GM18507 (cell line): ENCODE results near the gene SGPL1.
A peak's percentile ranks its signal among the peaks of the same experiment; 100 is the strongest.

ENCODE experiments used
- DNase-seq: peaks from one replicate; pipeline ENCODE4 v3.0.0; 2011; ENCODE audit warnings: low read depth; ENCODE audit not compliant: insufficient read length; ENCODE audit errors: extremely low spot score
- FAIRE-seq: peaks from 2 replicates; lab custom pipeline; 2011; peaks lifted over from hg19 to GRCh38; lab: Jason Lieb, UNC

SGPL1 gene

DNA sequence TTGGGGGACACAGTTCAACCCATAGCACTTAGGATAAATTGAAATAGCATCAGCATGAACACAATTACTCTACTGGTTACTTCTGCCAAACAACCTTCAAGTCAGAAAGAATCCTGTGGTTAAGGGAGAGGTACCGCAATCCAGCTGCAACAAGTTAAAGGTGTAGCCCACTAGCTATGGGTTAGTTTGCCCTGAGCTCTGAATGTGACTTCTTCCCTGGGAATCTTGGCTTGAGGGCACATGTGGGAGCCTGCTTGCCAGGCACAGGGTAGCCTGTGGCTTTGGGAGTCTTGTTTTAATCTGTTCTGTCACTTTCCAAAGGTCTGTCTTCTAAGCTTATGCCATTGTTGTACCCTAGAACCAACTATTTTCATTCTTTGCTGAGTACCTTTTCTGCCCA, 8.9 kb upstream of the SGPL1 start:
- DNase-seq (no peak), FAIRE-seq (no peak)

DNA sequence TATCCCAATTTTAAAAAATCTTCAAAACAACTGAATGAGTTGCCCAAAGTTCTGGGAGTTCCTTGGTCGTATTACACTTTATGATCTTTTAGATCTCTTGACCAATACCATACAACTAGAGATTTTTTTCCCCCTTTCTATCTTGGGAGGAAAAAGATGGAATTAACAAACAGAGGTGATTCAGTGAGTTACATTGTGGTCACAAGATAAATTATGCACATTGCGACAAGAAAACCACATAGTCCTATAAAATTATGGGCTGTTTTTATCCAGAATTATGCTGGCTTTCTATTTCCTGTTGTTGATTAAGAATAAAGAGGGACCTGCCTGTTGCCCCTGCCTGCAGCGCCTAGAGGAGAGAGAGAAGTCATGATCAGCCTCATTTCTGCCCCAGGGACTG, 8.2 kb upstream of the SGPL1 start:
- FAIRE-seq (no peak), DNase-seq (no peak)

- FAIRE-seq (no peak), DNase-seq (no peak)
Observed at GRCh38 chr10:70809011-70809611, 6.6 kb upstream of the SGPL1 start.

DNA sequence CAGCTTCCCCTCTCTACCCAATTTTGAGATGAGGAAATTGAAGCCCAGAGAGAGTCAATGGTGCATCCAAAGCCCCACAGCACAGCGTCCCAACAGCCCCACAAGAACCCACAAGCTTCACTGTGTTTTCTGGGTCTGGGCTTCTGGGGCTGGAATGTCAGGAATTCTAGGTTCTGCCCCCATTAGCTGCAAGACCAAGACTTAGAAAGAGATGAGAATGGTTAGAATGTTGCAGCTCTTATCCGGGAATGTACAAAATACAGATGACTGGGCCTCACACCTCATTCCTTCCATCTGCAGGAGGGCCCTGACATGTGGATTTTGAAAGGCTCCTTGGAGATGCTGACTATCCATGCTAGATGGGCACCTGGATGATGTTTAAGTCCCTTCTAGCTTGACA, 6.0 kb upstream of the SGPL1 start:
- no peak for FAIRE-seq
- DNase-seq, result no peak

- FAIRE-seq, result no peak
Observed at GRCh38 chr10:70810967-70811366, 4.8 kb upstream of the SGPL1 start.

DNA sequence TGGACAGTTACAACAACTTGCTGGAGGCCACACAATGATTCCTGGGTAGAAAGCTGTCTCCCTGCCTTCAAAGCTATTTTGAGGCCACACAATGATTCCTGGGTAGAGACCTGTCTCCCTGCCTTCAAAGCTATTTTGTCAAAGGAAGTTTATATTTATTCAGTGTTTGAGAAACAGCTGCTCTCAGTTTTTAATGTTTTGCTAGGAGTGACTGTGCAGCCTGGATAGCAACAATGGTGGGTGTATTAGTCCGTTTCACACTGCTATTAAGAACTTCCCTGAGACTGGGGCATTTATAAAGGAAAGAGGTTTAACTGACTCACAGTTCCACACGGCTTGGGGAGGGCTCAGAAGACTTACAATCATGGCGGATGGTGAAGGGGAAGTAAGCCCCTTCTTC, 3.9 kb upstream of the SGPL1 start:
- DNase-seq (no peak), FAIRE-seq (no peak)

More at GRCh38 chr10:70810967-70811366, 4.8 kb upstream of the SGPL1 start:
- no peak for DNase-seq

- no peak for FAIRE-seq
- DNase-seq, result no peak
Observed at GRCh38 chr10:70812814-70813213, 2.9 kb upstream of the SGPL1 start.

DNA sequence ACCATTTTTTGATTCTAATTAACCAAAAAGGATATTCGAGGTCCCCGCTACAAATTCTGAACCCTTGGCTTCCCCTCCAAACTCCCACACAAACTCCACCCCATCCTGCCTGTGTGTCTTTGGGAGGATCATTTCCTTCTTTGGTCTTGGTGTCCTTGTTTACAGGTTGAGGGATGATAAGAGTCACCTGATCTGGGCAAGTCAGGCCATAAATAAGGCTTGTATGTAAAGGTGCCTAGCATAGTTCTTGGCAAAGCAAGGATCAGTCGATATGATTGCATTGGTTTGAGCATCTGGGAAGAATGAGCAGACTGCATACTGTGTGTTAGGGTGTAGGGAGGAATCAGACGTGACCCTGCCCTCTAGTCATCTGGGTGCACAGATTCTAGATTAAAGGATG, 1.6 kb upstream of the SGPL1 start:
- no peak for FAIRE-seq

DNA sequence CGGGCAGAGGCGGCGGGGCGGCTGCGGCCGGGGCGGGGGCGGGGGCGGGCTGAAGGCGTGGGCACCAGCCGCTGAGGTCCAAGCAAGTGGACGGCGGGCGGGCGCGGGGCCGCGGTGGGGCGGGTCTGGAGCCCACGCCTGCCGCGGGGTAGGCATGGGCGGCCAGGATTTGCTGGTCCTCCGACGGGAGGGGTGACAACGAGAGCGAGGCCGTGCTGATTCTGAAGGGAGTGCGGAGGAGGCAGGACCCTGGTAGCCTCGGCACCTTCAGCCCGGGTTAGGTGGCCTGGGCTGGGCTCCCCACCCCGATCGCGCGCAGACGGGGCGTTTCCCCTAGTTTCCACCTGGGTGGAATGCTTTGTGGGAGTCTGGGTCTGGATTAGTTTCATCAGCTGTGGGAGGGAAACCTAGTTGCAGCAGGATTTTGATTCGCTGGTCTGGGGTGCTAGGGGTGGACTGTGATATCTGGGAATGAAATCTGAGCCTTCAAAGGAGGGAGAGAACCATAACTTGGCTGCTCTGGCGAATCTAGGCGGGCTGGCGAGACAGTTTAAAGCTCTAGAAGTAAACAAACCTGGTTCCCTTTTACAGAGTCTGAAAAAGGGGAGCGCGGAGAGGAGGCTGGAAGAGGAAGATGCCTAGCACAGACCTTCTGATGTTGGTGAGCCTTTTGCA, 609 bp downstream of the SGPL1 start:
- DNase-seq (peak; percentile 23), FAIRE-seq (peak; percentile 60)

More for the DNA sequence above, 1.6 kb upstream of the SGPL1 start:
- DNase-seq, result no peak

GRCh38 chr10:70820976-70821750, 5.4 kb downstream of the SGPL1 start:
- no peak for FAIRE-seq
- no peak for DNase-seq

DNA sequence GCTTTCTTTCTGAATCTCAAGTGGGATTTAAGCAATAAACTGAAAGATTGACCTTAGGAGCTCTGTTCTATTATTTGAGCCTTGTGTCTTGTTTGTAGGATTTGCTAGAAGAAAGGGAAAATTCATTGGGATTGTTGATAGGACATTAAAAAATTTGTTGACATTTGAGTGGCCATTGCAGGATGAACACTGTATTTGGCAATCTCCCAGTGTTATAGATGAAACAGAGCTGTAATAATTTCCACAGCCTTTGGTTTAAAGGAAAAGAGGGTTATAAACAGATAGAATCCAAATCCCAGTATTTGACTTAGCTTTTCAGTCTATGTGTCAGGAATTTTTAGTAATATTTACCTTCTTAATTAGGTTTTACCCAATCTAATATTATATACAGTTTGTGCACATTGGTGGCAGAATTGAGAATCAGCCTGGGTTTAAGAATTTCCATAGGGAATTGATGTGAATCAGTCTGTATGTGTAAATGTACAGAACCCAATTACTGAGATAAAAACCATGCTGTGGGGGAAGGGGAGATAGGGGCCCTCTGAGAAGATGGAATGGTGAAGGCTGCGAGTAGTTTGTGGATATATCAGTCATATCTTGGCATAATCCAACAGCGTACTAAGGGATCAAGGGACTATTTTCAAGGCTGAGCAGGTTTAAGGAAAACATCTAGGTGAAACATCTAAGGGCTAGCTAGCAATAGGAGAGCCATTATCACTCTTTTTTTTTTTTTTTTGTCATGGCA, 6.5 kb downstream of the SGPL1 start:
- DNase-seq, result no peak
- FAIRE-seq, result no peak

GRCh38 chr10:70827086-70827757, 11.5 kb downstream of the SGPL1 start:
- no peak for DNase-seq
- FAIRE-seq, result no peak

DNA sequence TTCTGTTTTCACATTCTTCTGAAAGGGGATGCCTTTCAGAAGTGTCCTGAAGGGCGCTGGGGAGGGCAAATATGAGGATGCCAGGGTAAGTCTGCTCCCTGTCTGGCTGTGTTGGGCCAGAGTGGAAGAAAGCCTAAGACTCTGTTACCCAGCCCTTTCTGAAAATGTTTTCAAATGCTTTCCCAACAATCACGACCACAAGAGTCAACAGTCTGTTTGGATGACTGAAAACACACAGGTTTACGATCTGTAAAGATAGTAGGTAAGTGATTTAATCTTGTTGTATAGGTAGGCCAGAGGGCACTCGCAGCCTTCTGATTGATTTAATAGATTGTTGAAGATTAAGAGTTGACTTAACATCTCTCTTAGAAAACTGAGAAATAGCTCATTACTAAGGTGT, 13.2 kb downstream of the SGPL1 start:
- DNase-seq (no peak), FAIRE-seq (no peak)

DNA sequence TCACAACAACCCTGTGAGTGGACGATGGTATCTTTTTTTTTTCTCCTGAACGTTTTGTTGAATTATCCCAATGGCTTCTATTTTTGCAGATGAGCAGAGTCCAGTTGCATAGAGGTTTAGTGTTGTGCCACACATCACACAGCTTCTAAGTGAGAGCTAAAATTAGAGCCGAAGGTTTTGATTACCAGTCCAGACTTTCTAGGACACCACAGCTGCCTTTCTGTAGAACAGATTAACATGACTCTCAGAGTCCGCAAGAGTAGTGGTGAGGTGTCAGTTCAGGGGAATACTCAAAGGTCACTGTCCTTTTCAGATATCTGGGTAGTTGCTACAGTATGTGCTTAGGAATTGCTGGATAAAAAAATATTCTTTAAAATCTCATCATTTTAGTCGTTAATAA, 13.8 kb downstream of the SGPL1 start:
- DNase-seq (no peak), FAIRE-seq (no peak)

- DNase-seq (no peak), FAIRE-seq (no peak)
Observed at GRCh38 chr10:70830164-70830563, 14.4 kb downstream of the SGPL1 start.

DNA sequence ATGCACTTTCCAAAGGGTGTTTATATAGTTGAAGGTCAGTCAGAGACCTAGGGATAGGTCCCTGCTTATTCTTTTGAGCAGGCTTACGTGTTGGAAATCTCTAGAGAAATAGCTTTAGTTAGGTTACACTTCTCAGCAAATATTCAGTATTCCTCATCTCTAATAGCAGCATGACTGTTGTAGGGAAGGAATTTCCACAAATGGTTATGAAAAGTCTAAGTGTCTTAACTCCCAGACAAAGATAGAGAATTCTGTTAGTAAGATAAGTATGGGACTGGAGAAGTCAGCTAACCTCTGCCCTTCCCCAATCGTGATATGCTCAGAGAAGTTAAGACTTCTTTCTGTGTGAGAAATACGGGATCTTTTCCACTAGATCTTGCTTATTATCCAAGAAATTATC, 16.5 kb downstream of the SGPL1 start:
- FAIRE-seq (no peak), DNase-seq (no peak)

- FAIRE-seq (no peak), DNase-seq (no peak)
Observed at GRCh38 chr10:70832852-70833528, 17.2 kb downstream of the SGPL1 start.

- FAIRE-seq (no peak), DNase-seq (no peak)
Observed at GRCh38 chr10:70833601-70834000, 17.9 kb downstream of the SGPL1 start.

- no peak for FAIRE-seq
- no peak for DNase-seq
Observed at GRCh38 chr10:70834021-70834420, 18.3 kb downstream of the SGPL1 start.
